HG03457 (cell line): Measurements from ENCODE around the gene MTMR1.

Experiments used
- ATAC-seq: cut with Tn5 transposase; IDR thresholded peaks from one replicate; pipeline ENCODE4 v1.9.1; 2021; ENCODE audit warnings: moderate number of reproducible peaks; ENCODE audit not compliant: unreplicated experiment

The MTMR1 gene

DNA sequence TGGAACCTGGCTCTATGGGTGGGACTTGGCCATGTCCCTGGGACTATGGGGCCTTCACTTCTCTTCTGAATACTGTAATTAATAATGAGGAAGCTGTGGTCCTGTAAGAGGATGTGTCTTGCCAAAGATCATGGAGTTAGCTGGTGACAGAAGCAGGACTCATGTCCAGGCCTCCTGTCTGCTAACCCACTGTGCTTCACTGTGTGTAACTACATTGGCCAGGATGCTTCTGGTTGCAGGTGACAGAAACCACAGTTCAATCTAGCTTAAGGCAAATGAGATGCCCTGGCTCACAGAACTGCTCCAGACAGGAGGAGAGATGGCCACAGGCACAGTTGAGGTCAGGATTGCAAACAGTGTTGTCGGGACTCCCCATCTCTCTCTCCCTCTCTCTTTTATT is 3.1 kb downstream of the MTMR1 start:
- no peak for ATAC-seq

DNA sequence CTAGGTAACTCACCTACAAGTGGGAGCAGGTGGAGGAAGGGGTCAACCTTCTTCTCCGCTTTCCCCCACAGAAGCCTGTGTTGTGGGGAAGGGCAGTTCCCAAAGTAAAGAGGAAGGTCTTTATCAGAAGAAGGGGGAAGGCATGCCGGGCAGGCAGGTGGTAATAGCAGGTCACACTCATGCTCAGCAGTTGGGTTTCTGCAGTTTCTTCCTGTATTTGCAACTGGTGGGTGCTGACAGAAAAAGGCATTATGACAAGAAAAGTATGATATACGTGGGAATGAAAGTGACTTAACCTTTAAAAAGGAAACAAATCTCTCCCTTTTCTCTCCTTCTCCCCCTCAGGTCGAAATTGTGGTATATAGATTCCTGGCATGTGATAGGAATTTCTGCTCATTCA is 3.7 kb downstream of the MTMR1 start:
- ATAC-seq, result no peak

DNA sequence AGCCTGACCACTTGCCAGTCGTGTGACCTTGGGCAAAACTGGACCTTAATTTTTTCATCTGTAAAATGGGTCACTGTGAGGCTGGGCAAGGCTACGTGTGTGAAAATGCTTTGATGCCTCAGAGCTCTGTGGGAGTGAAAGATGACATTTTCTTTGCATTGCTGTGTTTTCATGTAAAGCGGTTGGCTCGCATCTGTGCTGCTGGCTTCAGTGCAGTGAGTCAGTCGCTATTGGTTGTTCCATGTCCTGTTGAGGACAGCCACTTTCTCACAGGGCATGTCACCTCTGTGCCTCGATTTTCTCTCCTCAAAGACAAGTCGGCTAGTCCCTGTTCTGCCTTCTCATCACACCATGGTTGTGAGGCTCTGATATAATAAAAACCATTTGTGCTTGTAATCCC is 4.4 kb downstream of the MTMR1 start:
- no peak for ATAC-seq

DNA sequence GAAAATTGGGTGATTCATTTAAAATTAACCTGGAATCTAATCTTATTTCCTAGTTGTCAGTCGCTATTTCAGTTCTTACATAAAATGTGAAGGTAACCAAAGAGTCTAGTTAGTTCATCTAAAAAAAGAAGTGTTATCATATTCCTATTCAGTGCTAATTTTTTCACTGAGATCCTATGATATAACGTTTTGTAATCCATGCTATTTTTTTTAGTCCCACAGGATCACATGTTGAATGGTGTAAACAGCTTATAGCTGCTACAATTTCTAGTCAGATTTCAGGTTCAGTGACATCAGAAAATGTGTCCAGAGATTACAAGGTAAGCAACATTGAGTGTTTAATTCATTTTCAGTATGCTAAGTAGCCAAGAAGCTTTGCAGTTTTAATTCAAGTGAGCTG is 5.8 kb downstream of the MTMR1 start:
- no peak for ATAC-seq

DNA sequence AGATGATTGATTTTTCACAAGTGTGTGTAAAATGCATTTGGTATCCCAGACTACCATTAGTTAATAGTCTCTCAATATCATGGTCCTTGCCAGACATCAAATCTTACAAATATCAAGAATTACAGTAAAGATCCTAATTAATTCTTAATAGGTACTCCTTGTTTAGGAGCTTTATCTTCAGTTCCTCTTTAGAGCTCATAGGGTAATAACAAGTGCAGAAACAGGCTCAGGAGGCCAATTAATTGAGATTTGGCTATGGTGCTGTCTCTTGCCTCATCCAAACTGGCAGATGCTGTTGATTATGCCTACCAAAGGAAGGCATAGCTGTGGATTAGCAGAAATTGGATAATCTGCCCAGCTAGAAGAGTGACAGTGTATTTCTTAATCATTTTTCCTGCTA is 6.9 kb downstream of the MTMR1 start:
- ATAC-seq, result no peak

DNA sequence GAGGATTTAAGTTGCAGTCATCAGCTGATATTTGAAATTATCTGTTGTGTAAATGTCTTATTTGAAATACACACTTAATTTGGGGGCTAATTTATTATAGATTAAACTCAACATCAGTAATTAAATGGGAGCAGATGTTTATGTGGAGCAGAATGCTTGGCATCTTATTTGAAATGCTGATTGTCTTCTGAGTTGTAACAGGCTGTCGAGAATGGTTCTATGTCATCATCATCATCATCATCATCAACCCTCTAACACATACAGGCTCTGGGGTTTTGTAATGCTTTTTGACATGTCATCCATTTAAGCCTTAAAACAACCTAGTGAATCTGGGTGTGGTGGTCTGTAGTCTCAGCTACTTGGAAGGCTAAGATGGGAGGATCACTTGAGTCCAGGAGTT is 8.2 kb downstream of the MTMR1 start:
- no peak for ATAC-seq

DNA sequence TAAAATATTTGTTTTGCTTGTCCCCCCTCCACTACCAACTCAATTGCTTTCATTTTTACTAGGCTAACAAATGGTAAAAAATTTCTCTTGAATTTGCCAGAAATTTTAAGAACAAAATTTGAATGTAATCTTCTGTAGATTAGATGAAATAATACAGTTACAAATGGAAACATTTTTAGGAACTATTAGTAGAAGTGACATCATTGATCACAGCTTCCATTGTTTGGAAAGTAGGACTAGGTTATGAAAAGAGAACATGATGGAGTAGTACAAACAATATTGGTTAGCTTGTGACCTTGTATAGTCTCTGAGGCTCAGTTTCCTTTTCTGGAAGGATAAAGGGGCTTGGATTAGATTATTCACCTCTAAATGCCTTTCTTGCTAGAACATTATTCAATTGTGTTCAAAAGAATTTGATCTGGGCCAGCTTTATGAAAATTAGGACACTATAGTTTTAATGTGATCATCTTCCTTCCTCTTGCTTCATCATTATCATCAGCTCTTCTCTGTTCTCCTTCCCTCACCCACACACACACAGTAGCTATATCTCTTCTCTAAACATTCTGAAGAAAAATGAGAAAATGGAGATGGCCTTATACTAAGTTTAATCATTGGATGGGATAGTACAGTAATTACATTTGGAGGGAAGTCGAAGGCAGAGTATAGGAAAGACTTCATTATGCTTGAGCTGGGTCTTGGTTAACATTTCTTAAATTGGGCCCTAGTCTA is 9.9 kb downstream of the MTMR1 start:
- ATAC-seq, result no peak

DNA sequence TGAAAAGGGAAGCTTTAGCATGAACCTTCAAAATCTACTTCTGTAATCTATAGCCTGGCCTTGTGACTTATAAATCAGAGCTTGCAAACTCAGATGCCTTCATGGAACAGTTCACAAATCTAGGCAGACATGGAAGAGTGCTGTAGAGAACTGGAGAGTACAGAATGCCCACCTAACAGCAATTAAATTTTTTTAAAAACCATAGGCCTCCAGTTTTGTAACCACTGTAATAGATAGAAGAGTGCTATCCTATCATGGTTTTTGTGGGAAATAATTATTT is 10.4 kb downstream of the MTMR1 start:
- no peak for ATAC-seq

DNA sequence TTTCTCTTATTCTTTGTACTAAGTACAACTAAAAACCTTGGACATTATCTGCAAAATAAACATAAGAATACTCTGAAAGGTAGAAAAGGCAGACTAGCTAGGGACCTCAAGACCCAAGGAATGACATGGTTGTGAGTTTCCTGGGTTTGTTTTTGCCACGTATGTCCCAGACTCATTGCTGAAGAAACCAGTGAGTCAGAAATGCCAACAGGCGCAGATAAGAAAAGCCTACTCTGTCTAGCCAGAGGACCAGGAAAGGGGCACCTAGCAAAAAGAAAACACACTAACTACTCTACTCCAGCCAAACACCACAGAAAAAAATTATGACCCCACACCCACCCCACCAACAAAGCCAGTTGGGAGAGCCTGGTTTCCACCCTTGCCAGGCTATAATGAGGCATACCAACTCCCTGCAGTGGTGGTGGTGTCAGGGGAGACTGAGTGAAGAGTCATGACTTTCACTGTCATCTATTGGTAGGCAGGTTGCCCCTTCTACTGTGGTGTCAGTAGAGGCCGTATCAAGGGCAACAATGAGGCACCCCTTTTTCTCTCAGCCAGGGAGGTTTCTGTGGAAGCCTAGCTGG is 10.9 kb downstream of the MTMR1 start:
- no peak for ATAC-seq

DNA sequence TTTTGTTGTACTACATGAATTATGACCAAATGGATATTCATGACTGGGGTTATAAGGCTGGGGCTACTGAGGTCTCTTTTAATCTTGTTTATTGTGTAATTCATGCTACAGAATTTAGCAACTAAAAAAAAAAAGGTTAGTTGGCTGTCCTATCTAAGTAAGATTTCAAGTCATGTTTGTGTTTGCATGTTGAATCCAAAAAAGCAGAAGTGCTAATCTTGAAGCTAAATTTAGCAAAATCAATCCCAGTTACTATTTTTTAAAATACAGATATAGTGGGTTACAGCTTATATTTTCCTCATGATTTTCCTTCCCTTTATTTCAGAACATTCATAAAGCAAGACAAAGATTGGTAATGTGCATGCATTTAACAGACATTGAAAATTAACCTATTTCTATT is 19.4 kb downstream of the MTMR1 start:
- no peak for ATAC-seq

DNA sequence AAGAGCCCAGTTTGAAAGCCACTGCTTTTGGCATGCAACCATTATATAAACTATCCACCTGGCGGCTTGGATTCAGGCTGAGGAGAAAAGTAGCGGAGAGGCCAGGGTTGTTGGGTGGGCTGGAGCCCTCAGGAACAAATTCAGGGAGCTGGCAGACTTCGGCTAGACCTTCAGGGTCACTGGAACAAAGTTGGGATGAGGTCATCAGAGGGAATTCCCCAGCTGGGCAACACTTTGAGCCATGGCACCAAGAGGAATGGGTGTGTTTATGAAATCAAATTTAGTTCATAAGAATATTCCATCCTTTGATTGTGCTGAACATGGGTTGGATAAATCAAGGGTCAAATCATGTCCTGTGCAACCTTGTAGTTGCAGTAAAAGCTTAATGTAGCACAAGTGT is 22.0 kb downstream of the MTMR1 start:
- ATAC-seq, result no peak

DNA sequence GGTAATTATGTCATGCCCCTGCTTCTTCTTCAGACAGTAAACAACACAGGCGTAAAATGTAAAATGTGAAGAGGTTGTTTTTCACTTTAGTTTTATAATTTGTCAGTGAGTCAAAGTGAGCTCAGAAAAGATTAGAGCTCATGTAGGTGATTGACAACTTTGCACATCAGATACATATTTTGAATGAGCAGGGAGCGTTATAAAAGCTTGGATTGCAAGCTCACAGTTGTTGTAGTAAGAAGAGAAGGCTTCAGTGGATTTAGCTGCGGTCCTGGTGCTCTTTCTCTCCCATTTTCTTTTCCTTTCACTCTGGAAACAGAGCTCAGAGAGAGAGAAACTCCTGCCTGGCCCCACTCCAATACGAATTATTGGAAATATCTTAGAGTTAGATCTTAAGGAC is 26.4 kb downstream of the MTMR1 start:
- no peak for ATAC-seq

DNA sequence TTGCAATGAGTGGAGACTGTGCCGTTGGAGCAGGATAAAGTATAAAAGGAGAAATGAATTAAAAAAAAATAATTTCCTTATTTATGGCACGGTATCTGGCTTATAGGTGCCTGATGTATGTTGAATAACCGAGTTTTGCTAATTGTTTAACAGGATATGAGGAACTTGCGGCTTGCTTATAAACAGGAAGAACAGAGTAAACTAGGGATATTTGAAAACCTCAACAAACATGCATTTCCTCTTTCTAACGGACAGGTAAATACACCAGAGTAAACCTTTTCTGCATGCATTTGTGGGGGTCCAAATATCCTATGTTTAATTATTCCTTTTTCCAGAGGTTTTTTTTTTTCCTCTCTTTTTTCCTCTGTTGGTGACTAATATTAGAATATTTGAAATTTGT is 36.8 kb downstream of the MTMR1 start:
- ATAC-seq, result no peak

DNA sequence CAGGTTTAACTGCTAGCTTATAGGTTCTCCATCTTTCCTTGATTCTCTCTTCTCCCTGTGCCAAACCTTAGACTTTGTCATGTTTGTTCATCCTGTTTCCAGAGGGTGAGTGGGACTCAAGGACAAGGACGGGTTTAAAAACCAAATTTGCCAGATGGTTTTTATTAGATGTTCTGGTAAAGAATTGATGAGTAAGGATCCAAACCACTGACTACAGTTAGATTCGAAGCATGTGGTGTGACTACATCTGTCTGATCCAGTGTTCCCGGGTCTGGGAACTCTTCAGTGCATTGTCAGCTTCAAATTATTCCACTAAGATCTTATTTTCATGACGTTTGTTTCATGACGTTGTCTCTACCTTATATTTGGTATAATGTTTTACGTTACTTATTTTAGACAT is 37.5 kb downstream of the MTMR1 start:
- ATAC-seq, result no peak

DNA sequence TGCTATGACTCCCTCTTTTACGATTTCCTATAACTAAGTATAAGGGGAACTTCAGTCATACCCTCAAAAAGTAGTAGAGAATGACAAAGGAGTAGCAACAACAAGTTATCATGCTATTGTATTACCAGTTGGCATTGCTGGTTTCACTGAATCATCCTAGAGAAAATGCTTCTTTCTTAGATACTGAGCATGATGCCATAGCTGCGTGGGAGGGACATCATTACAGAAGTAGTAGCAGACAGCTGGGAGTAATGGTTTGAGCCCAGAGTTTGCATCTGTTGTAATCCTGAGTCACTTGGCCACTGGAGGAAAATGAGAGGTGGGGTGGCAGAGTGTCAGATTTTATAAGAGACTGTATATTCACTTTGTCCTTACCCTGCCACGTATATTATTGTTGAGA is 38.6 kb downstream of the MTMR1 start:
- ATAC-seq, result no peak

DNA sequence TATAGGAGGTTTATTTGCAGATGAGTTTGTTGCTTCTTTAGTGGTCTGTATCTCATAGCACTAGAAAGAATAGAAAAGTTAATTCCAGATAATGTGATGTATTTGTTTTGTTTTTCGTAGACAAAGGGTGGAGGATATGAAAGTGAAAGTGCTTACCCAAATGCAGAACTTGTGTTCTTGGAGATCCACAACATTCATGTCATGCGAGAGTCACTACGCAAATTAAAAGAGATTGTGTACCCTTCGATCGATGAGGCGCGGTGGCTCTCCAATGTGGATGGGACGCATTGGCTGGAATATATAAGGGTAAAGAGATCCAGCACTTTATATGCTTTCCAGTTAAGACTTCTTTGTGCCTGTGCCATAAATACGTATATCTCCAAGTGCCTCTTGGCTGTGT is 43.3 kb downstream of the MTMR1 start:
- ATAC-seq, result no peak

DNA sequence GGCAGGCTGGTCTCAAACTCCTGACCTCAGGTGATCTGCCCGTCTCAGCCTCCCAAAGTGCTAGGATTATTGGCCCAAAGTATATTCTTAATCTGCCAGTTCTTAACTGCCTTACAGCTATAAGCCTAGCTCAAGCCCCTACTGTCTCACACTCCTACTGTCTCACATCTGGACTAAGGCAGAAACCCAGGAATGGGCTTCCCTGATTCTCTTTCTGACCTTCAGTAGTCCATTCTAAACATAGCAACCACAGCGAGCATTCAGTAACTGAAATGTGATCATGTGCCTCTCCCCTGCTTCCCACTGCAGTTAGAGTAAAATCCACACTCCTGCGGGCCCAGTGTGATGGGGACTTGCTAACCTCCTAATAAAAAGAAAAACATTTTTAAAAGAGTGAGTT is 58.9 kb downstream of the MTMR1 start:
- ATAC-seq, result no peak

DNA sequence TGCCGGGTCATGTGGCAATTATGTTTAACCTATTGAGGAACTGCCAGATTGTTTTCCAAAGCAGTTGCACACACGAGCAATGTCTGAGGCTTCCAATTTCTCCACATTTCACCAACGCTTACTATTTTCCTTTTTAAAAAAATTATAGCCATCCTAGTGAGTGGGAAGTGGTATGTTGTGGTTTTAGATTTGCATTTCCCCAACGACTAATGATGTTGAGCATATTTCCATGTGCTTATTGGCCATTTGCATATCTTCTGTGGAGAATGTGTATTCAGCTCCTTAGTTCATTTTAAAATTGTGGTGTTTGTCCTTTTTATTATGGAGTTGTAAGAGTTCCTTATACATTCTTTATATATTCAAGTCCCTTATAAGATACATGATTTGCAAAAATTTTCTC is 60.2 kb downstream of the MTMR1 start:
- no peak for ATAC-seq

DNA sequence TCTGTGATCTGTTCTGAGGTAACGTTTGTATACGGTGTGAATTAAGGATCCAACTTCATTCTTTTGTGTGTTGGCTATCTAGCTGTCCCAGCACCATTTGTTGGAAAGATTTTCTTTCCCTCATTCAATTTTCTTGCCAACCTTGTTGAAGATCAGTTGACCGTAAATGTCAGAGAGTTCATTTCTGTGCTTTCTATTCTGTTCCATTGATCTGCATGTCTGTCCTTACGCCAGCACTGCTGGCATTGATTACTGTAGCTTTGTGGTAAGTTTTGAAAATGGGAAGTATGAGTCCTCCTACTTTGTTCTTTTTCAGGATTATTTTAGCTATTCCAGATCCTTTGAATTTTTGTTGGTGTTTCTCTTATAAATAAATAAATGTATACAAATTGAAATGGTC is 60.8 kb downstream of the MTMR1 start:
- ATAC-seq, result no peak

DNA sequence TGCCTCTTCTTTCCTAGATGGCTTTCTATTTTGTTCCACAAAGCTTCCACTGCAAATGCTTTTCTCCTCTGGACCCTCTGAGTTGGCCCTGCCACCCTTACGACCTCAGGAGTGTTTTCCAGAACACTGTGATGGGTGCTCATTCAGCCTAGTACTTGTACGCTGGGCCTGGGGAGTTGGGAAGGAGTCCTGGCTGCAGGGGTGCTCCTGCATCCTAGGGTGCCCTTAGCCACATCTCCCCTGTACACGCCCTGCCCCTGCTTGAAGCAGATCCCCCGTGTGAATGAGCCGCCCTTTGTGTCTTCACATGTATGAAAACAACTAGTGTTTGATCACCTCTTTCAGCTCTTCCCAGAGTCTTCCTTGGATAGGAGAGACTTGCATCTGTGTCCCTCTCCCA is 64.2 kb downstream of the MTMR1 start:
- no peak for ATAC-seq

DNA sequence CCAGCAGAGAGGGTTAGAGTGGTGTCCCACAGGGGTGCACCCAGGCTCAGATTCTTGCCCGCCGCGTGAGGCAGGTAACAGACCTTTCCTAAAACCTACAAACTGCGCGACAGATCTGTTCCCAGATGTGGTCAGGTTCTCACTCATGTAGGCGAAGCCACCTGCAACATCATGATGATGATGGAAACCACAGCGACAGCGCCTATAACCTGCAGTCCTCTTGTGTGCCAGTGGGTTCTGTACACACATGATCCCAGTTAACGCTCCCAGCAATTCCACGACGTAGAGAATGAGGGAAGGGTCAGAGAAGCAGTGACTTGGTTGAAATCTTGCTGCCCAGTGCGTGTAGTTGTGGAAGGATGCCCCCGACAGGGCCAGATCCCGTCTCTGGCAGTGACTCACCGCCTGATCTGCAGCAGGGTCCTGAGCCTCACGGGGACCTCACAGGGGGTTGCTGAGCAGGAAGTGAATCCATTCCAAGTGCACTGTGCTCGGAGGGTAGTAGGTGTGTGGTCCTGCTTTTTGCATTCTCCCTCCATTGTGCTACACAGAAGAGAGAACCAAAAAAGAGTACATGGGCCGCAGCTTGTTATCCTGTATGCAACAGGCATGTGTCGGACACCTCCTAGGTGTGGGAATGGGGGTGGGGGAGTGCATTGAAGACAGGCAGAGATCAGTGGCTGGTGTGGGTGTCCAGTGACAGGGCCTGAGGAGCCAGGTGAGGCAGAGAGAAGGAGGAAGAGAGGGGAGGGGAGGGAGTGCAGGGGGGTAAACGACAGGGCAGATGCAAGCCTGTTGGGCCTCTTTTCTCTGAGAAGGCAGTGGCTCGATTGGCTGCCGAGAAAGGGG is 66.6 kb downstream of the MTMR1 start:
- no peak for ATAC-seq

DNA sequence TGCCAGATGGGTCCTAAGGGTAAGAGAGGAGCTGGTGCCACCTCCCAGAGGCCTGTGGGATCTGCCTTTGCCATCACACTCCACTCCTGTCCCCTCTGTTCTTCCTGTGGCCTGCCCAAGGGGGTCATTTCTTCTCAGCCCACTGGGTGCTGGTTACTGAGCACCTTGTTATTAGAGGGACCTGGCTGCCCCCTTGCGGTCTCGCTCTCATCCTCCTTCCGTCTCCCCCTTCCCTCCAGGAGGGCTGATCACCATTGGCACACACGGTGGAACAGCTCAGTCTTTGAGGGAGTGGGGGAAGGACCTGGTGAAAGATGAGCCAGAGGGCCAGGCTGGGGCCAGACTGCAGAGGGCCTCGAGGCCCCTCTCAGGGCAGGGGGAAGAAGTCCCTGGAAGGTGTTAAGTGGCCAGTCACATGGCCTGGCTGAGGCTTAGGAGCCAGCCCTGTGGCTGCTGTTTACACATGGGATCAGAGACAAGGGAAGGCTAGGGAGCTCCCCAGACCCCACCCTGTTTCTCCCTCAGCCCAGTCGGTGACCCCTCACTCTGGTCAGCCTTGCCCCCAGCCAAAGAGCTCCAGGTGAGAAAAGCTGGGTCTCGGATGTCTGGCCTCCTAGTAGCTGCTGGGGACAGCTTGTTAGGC is 68.1 kb downstream of the MTMR1 start:
- ATAC-seq, result no peak
